SIG-M5 treated with dmso at 0.1 percent for 504 hours (cell line): Measurements from ENCODE around the gene LGALS7.
"Not testable (repeated sequence)": the region's sequence is repeated elsewhere in the genome, so short reads cannot be mapped to it uniquely, and the experiment has no call there.

Source experiments
- DNase-seq: peaks from one replicate; lab custom pipeline; 2025; ENCODE audit not compliant: unreplicated experiment; lab: John Stamatoyannopoulos, UW

LGALS7 gene

DNA sequence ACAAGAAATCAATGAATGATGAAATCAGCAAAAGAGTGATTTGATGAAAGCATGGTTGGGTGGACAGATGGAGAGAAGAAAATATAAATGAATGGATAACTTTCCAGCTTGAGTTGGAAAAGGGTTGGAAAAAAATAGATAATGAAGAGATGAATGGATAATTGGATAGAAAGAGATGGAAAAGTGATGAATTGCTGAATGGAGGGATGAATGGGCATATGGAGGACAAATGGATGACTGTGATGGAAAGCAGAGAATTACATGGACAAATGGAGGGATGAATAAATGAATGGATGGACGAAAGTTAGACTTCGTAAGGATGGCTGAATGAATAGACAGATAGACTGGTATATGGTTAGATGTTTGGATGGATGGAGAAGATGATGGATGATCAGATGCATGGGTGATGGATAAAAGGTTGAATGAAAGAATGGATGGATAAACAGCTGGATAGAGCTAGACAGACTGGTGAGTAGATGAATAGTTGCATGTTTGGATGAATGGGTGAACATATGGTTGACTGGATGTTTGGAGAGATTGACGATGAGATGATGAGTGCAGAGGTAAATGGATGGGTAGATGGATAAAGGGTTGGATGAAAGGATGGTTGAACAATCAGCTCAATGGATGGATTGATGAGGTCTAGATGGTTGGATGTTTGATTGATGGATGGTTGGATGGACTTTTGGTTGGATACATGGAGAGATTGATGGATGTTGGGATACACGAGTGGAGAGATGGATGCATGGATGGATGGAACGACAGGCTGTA lies 27.4 kb upstream of the LGALS7 start:
- no peak for DNase-seq

DNA sequence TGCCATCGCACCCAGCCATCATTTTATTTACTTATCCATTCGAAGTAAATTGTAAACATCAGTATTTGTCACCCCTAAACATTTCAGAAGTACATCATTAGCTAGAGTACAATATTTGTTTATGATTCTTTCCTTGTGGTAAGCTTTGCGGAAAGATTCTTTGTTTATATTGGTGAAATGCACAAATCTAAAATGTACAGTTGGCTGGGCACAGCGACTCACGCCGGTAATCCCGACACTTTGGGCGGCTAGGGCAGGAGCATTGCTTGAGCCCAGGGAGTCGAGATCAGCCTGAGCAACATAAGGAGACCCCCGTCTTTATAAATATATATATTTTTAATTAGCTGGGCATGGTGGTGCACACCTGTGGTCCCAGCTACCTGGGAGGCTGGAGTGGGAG lies 25.8 kb upstream of the LGALS7 start:
- no peak for DNase-seq

DNA sequence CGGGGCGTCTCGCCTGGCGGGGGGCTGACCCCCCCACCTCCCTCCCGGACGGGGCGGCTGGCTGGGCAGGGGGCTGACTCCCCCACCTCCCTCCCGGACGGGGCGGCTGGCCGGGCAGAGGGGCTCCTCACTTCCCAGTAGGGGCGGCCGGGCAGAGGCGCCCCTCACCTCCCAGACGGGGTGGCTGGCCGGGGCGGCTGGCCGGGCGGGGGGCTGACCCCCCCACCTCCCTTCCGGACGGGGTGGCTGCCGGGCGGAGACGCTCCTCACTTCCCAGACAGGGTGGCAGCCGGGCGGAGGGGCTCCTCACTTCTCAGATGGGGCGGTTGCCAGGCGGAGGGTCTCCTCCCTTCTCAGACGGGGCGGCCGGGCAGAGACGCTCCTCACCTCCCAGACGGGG lies 24.5 kb upstream of the LGALS7 start:
- not testable (repeated sequence) for DNase-seq

DNA sequence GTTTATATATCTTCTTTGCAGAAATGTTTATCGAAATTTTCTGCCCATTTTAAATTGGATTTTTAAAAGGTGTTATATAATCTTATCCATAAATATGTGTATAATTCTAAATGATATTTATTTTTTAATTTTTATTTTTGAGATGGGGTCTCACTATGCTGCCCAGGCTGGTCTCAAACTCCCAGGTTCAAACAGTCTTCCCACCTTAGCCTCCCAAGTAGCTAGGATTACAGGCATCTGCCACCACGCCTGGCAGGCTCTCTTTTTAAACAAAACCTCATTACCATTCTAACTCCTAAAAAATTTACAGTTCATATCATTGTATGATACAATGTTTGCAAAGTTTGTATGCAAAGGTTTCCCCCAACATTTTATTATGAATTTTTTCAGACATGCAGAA lies 22.8 kb upstream of the LGALS7 start:
- no peak for DNase-seq

DNA sequence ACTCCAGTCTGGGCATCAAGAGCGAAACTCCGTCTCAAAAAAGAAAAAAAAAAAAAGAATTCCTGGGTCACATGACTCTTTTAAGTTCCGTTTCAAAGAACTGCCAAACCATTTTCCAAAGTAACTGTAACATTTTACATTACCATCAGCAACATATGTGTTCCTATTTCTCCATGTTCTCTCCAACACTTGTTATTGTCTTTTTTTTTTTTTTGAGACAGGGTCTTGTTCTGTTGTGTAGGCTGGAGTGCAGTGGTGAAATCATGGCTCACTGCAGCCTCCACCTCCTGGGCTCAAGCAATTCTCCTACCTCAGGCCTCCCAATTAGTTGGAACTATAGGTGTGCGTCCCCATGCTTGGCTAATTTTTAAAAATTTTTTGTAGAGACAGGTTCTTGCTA lies 22.2 kb upstream of the LGALS7 start:
- DNase-seq = no peak

DNA sequence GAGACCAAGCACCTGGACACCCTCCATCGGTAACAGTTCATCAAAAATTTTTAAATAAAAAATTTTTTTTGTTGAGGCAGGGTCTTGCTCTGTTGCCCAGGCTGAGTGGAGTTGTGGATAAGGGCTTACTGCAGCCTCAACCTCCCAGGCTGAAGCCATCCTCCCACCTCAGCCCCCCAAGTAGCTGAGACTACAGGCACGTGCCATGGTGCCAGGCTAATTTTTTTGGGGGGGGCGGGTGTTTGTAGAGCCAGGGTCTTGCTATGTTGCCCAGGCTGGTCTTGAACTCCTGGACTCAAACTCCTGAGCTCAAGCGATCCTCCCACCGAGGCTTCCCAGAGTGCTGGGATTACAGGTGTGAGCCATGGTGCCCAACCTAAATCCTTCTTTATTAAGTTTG lies 20.4 kb upstream of the LGALS7 start:
- no peak for DNase-seq

DNA sequence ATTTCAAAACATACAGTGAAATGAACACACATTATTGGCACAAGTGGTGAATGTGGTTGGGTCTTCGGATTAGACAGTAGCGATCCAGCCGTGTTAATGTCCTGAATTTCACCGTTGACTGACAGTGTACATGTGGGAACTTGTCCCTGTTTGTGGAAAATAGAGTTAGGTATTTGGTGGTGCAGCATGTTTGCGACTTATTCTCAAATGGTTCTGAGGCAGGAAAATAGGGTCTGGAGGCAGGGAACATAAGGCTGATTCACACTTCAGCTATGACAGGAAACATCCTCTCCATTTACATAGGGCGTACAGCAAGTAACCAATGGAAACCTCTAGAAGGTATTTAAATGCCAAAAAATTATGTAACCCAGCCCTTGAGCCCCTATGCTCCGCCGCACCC lies 19.9 kb upstream of the LGALS7 start:
- DNase-seq = no peak

DNA sequence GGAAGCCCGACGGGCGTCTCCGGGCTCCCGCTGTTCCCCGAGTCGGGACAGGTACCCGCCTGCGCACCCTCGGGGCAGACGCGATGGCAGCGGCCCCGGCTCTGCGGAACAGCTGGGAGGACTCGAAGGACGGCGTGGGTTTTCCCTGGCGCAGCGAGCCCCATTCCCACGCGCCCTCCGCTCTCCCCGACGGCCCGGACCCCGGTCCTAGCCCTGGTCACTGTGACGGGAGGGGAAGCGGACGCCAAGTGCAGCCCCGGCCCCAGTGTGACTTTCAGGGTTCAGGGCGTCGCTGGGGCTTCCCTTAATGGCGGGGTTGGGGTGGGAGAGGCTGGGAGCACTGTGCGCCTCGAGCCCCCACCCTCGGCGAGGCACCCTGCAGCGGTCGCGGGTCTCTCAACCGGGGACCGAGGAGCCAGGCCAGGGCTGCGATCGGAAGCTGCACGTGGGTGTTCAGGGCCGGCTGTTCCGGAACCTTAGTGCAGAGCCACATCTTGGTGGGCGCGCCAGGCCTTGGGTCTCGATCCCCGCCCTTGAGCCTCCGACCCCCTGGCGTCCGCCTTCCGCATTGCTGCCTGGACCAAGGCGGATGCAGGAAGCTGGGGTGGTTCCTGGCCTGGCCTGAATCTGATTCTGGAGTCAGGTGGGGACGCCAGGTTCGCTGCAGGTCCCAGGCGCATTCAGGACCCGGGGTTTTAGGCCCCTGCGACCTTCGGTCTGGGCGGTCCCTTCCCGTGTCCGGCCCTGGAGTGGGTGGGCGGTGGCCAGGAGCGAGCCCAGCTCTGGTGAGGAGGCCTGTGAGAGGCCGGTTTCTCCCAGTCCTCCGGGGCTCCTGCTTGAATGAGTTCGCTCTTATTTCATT lies 19.2 kb upstream of the LGALS7 start:
- DNase-seq = no peak

DNA sequence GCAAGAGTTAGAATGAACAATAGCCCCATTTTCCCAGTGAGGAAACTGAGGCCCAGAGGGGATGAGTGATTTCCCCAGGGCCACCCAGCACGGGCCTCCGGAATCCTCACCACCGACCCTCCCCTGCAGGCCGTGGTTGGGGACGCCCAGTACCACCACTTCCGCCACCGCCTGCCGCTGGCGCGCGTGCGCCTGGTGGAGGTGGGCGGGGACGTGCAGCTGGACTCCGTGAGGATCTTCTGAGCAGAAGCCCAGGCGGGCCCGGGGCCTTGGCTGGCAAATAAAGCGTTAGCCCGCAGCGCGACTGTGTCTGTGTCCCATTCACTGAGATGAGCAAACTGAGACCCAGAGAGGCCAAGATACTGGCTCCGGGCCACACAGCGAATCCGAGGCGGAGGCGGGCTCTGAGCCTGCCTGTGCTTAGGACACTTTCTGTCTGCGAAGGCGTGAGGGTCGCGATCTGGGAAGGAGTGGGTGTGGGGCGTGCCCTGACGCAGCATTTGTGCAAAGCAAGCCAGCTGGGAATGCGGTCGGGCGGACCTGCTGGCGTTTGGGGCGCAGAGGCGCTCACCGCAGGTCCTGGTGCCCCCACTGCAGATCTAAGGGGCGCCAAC lies 18.2 kb upstream of the LGALS7 start:
- not testable (repeated sequence) for DNase-seq

DNA sequence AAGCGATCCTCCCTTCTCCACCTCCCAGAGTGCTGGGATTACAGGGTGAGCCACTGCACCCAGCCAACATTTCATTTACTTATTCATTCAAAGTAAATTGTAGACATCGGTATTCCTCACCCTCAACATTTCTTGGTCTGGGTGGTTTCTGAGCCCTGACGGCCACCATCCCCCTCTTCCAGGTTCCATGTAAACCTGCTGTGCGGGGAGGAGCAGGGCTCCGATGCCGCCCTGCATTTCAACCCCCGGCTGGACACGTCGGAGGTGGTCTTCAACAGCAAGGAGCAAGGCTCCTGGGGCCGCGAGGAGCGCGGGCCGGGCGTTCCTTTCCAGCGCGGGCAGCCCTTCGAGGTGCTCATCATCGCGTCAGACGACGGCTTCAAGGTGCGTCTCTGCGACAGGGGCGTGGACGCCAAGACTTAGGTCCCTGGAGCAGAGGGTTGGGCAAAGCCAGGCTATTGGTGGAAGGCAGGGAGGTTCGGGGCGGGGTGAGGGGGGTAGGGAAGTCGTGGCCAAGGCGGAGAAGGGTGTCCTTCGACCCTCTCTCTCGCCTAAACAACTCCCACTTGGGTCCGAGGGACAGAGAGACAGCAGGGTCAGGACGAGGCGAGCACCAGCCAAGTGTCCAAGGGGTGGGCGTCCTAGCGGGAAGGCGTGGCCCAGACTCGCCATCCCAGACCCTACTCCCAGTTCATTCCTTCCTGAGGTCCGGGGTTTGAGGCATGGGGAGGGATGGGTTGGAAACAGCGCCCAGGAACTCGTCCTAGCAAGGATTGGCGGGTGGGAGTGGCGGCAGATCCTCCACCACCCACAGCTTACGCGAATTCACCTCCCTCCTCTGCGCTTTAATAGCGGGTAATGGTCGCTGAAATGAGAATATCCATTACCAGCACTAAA lies 17.4 kb upstream of the LGALS7 start:
- DNase-seq = not testable (repeated sequence)

DNA sequence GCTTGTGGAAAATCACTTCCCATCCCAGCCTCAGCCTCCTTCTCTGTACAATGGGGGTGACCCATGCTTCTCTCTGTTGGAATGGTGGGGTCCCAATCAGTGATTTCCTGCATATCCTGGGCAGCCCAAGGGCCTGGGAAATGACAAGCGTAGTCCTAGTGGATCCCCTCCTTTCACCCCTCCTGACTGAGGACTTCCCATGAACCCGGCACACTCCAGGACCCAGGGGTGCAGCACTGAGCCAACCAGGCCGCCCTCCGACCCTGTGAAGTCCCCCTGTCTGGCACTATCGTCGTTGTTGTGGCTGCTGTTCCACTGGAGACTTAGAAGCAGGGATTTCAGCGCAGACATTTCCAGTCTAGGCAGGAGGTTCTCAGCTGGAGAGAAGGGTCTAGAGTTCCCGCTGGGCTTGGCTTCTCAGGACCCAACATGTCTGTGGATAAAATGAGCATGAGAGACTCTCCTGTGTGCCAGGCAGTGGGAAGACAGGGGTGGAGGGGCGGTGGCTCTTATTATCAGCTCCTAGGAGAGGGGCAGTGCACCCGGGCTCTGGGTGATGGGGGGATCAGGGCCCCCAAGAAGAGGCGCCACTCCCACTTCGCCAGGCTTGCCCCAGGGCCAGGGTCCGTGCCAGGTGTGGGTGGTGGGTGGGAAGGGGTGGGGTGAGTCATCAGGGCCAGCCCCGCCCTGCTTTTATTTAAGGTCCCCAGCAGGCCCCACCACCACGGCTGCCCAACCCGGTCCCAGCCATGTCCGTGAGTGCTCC lies 15.3 kb upstream of the LGALS7 start, which contains the start of gene LGALS7B:
Gene LGALS7B, plus strand, starts transcription at position 723 of the 766 bp plus-strand sequence. Its CDS starts 27 bp downstream, at position 750.
- DNase-seq = no peak

DNA sequence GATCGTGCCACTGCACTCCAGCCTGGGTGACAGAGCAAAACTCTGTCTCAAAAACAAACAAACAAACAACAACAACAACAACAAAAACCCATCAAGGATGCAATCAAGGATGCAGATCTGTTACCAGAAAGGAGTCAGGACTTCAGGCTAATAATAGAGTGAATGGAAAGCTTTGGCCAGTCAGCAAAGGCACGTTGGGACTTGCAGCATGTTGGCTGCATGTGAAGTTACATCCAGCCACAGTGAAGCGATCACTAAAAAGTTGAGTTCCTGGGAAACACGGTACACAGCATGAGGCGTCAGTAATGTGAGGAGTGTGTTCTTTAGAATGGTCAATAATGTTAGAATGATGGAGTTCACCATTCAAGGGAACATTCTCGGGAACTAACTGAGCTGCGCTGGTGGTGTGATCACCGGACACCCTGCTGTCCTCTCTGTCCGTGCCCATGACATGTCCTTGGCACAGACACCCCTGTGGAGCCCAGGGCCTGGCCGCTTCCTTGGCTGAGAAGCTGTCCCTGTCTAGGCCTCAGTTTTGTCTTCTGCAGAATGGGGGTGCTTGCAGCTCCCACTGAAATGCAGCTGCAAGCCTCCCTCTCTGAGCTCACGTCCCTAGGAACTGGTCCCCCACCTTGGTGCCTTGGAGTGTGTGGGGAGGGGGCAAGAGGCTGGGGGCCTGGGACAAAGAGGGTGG lies 13.4 kb upstream of the LGALS7 start:
- no peak for DNase-seq

DNA sequence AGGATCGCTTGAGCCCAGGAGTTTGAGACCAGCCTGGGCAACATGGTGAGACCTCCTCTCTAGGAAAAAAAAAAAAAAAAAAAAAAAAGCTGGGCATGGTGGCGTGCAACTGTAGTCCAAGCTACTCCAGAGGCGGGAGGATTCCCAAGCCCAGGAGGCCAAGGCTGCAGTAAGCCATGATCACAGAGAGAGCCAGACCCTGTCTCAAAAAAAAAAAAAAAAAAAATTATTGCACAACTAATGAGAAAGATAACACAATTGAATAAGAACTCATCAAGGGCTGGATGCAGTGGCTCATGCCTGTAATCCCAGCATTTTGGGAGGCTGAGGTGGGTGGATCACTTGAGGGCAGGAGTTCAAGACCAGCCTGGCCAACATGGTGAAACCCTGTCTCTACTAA lies 12.7 kb upstream of the LGALS7 start:
- DNase-seq = not testable (repeated sequence)

DNA sequence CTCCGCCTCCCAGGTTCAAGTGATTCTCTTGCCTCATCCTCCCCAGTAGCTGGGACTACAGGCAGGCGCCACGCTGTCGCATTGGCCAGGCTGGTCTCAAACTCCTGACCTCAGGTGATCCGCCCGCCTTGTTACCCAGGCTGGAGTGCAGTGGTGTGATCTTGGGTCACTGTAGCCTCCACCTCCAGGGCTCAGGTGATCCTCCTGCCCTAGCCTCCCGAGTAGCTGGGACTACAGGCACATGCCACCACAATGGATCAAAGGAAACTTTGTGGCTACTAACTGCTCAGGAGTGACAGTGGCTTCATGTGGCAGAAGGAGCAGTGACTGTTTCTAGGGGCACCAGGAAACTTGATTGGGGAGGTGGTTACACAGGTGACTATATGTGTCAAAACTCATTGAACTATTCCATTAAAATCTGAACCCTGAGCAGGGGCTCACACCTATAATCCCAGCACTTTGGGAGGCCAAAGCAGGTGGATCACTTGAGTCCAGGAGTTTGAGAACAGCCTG lies 11.9 kb upstream of the LGALS7 start:
- DNase-seq = no peak

DNA sequence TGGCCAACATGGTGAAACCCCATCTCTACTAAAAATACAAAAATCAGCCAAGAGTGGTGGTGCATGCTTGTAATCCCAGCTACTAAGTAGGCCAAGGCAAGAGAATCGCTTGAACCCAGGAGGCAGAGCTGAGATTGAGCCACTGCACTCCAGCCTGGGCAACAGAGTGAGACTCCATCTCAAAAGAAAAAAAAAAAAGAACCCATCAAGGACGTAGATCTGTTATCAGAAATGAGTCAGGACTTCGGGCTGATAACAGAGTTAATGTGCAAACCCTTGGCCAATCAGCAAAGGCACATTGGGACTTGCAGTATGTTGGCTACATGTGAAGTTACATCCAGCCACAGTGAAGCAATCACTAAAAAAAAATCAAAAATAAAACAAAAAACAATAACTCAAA lies 10.9 kb upstream of the LGALS7 start:
- no peak for DNase-seq

DNA sequence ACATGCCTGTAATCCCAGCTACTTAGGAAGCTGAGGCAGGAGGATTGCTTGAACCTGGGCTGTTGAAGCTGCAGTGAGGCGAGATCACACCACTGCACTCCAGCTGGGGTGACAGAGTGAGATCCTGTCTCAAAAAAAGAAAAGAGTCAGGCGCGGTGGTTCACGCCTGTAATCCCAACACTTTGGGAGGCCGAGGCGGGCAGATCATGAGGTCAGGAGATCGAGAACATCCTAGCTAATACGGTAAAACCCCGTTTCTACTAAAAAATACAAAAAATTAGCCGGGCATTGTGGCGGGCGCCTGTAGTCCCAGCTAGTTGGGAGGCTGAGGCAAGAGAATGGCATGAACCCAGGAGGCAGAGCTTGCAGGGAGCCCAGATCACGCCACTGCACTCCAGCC lies 8.9 kb upstream of the LGALS7 start:
- not testable (repeated sequence) for DNase-seq

DNA sequence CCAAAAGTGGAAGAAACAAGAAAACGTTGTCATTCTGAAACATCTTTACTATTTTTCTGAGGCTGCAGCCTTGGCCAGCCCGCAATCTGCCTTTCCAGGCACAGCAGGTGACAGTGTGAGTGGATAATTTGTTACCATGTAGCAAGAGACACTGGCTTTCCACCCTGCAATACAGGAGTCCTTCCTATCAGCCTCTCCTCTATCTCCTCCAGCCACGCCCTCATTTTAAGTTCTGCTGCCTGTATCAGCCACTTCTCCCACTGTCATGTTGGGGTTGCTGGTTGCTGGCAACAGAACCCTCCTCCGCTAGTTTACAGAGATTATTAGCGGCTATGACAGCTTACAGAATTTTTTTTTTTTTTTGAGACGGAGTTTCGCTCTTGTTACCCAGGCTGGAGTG lies 7.7 kb upstream of the LGALS7 start:
- DNase-seq = no peak

DNA sequence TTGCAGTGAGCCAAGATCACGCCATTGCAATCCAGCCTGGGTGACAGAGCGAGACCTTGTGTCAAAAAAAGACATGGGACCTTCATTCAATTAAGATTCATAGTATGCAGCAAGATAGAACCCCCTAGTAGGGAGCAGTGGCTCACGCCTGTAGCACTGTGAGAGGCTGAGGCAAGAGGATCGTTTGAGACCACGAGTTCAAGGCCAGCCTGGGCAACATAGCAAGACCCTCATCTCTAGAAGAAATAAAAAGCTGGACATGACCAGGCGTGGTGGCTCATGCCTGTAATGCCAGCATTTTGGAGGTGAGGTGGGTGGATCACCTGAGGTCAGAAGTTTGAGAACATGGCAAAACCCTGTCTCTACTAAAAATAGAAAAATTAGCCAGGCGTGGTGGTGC lies 7.1 kb upstream of the LGALS7 start:
- no peak for DNase-seq

DNA sequence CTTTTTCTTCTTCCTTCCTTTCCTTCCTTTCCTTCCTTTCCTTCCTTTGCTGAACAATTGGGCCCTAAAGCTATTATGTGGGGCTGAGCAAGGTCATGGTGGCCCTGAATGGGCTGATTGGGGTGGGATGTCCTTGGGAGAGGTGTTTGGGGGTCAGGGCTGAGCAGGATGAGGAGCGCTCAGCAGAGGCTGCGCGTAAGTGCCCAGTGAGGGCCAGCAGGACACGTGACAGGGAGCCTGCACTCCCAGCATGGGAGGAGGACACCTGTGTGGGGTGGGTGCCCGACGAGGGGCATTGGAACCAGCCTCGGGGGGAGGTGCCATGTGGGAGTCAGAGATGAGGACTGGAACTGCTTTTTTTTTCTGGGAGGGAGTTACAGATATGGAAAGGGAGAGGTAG lies 5.4 kb upstream of the LGALS7 start:
- no peak for DNase-seq
